Transverse colon (tissue), 3 donors: Measurements from ENCODE around the gene NAMPT.

Experiments used
- POLR2A ChIP-seq: fragments of 450-650 bp; IDR thresholded peaks from one replicate; pipeline ENCODE4 v1.6.1; 2016; ENCODE audit warnings: antibody characterized with exemption, mild to moderate bottlenecking, moderate library complexity
- TF ChIP-seq, protein P1 (sequence below), 5 experiments: fragments of 200-600 bp in 3 of 5; fragments of 450-650 bp in 2 of 5; sonication (generic) in 3 of 5; IDR thresholded peaks; 1 replicate in 2 of 5; 2 replicates in 3 of 5; pipeline ENCODE4 v1.5.1; 2016 to 2017; ENCODE audit warnings: antibody characterized with exemption in 5 of 5, inconsistent platforms in 3 of 5, mild to moderate bottlenecking in 2 of 5, moderate library complexity in 1 of 5

GRCh38 chr7:106285051-106285854 is 470 bp upstream of the NAMPT start:
- TF ChIP-seq, protein P1, sequence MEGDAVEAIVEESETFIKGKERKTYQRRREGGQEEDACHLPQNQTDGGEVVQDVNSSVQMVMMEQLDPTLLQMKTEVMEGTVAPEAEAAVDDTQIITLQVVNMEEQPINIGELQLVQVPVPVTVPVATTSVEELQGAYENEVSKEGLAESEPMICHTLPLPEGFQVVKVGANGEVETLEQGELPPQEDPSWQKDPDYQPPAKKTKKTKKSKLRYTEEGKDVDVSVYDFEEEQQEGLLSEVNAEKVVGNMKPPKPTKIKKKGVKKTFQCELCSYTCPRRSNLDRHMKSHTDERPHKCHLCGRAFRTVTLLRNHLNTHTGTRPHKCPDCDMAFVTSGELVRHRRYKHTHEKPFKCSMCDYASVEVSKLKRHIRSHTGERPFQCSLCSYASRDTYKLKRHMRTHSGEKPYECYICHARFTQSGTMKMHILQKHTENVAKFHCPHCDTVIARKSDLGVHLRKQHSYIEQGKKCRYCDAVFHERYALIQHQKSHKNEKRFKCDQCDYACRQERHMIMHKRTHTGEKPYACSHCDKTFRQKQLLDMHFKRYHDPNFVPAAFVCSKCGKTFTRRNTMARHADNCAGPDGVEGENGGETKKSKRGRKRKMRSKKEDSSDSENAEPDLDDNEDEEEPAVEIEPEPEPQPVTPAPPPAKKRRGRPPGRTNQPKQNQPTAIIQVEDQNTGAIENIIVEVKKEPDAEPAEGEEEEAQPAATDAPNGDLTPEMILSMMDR (IDR thresholded peaks at IDR 0.05): no peak
- TF ChIP-seq POLR2A: peak; percentile 77
